GM13977 (cell line): ENCODE results near the gene TMBIM4.
"Not testable (repeated sequence)": the region's sequence is repeated elsewhere in the genome, so short reads cannot be mapped to it uniquely, and the experiment has no call there.

Experiments
- DNase-seq: peaks from one replicate; pipeline ENCODE4 v3.0.0; 2012; ENCODE audit warnings: low spot score
- CTCF ChIP-seq: IDR thresholded peaks from 2 replicates; pipeline ENCODE4 v1.5.1; 2012; ENCODE audit warnings: mild to moderate bottlenecking, control low read depth; ENCODE audit not compliant: insufficient read depth; ENCODE audit errors: extremely low read depth, missing control alignments
- in situ Hi-C: fragments of 300-500 bp; cut with MboI; formaldehyde crosslinking; loops from one replicate; pipeline ENCODE4 v1.12.0; 2022; ENCODE audit warnings: low sequenced_read_pairs, low pct_unique_long_range_greater_than_20kb, mixed read lengths, inconsistent platforms; ENCODE audit not compliant: unreplicated experiment

TMBIM4 gene

GRCh38 chr12:66182956-66183355 lies 13.2 kb upstream of the TMBIM4 start:
- TF ChIP-seq CTCF = no peak
- DNase-seq = no peak
- in situ Hi-C loops = no loop called here

GRCh38 chr12:66176105-66176900 lies 6.5 kb upstream of the TMBIM4 start:
- DNase-seq = no peak
- TF ChIP-seq CTCF = no peak
- in situ Hi-C loops = no loop called here

GRCh38 chr12:66174391-66175325 lies 4.9 kb upstream of the TMBIM4 start:
- DNase-seq, in situ Hi-C loops: not testable (repeated sequence)

- in situ Hi-C loops = no loop called here
- DNase-seq = no peak
Measured at GRCh38 chr12:66170606-66171005, 810 bp upstream of the TMBIM4 start.

GRCh38 chr12:66168410-66168809 lies 1.4 kb downstream of the TMBIM4 start:
- DNase-seq = no peak
- in situ Hi-C loops = no loop called here
- no peak for TF ChIP-seq CTCF

More at GRCh38 chr12:66170606-66171005, 810 bp upstream of the TMBIM4 start:
- no peak for TF ChIP-seq CTCF

GRCh38 chr12:66166561-66166960 lies 3.2 kb downstream of the TMBIM4 start:
- in situ Hi-C loops = no loop called here
- TF ChIP-seq CTCF = no peak
- no peak for DNase-seq

- in situ Hi-C loops = no loop called here
- no peak for DNase-seq
- TF ChIP-seq CTCF = no peak
Measured at GRCh38 chr12:66165141-66165540, 4.7 kb downstream of the TMBIM4 start.
